Activated T-cell treated with anti-CD3 and anti-CD28 coated beads for 48 hours (primary cell): ENCODE measurements around the gene TAX1BP3.

Experiments used
- DNase-seq: peaks from one replicate; pipeline ENCODE4 v3.0.0-alpha.2; 2020; ENCODE audit warnings: low read depth

Gene TAX1BP3

GRCh38 chr17:3626831-3627768 is 41.3 kb downstream of the TAX1BP3 start:
- no peak for DNase-seq

DNA sequence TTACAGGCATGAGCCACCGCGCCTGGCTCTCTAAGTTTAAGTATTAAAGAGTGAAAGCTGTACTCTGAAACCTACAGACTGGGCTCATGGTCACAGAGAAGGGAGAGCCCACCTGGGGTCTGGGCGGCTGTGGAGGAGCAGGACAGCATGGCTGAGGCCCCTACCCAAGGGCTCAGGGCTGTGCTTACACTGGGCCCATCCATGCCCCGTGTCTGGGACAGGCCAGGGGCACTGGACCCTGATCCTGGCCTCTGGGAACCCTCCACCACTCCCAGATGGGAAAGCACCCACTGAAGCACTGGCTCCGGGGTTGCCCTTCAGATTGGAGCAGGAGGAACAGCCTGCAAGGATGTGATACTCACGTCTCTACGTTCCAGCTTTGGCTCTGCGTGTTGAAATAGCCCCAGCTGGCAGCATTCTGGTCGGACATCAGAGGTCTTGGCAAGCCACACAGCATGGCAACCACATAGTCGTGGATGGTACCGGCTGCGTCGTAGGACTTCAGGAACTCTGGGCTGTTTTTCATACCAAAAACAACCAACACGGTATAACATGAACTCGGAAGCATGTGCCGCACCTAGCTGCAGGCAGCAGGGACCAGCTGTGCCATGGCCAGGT is 45.3 kb downstream of the TAX1BP3 start:
- DNase-seq: no peak

- DNase-seq: no peak
Observed at GRCh38 chr17:3621146-3621720, 47.1 kb downstream of the TAX1BP3 start.

DNA sequence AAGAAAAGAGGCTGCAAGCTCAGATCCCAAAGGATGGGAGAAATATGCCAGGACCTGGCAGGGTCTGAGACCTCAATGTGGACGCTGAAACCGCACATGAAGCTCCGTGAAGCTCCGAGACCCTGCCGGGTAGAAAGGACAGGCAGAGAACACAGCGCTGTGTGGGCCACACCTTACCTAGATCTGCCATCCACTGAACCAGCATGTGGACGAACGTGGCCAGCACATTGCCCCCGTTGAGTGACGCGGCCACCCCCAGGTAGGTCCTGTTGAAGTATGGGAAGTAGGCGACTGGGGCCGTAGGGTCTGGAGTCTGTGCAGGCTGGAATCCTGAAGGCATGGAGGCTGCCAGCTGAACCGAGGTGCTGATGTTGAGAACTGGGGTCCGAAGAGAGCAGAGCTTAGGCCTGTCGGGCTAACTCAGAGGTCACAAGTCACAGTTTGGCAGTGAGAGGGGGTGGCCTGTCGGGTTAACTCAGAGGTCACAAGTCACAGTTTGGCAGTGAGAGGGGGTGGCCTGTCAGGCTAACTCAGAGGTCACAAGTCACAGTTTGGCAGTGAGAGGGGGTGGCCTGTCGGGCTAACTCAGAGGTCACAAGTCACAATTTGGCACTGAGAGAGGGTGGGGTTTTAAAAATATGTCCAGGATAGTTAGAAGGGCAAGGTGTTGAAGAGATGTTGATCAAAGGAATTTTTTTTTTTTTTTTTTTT is 53.1 kb downstream of the TAX1BP3 start:
- DNase-seq: no peak

DNA sequence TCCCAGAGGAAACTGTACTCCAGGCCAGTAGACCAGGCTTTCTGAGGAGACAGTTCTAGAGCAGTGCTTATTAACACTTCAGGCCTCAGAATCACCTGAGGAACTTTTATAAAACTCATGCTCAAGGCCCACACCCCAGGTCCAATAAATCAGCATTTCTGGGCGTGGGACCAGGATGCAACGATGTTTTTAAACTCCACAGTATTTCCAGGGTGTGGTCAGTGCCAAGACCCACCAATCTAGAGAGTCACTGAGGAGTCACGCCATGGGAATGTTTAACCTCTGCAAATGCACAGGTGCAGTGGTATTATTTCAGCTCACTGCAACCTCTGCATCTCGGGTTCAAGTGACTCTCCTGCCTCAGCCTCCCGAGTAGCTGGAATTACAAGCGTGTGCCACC is 55.3 kb downstream of the TAX1BP3 start:
- DNase-seq: no peak
